Testis (tissue), 2 donors: ENCODE results near the gene VGLL1.

ENCODE experiments used
- CTCF ChIP-seq, 3 experiments: fragments of 450-650 bp in 2 of 3; fragments of 200-600 bp in 1 of 3; sonication (generic) in 1 of 3; IDR thresholded peaks; one replicate each; pipeline ENCODE4 v1.5.1; 2016 to 2019; ENCODE audit warnings: antibody characterized with exemption in 3 of 3, mild to moderate bottlenecking in 2 of 3, moderate library complexity in 1 of 3
- POLR2A ChIP-seq: fragments of 450-650 bp; IDR thresholded peaks from one replicate; pipeline ENCODE4 v1.6.1; 2017; ENCODE audit warnings: antibody characterized with exemption, mild to moderate bottlenecking, moderate library complexity

- TF ChIP-seq POLR2A (no peak), CTCF (IDR thresholded peaks at IDR 0.05) (no peak)
Measured at GRCh38 chrX:136525738-136526606, 6.0 kb upstream of the VGLL1 start.
